ENCODE data around the gene ILF2. TPM values are rescaled to one million over a fixed set of nuclear protein-coding genes. Genes with fewer than 3 reads are reported as not detected.
A peak's percentile ranks its signal among the peaks of the same experiment; 100 is the strongest.

Gene ILF2
- total RNA-seq, 1 donor from 2014 or later, result 267 TPM

- DNase-seq, result no peak
Measured at GRCh38 chr1:153627715-153628626, 42.8 kb downstream of the ILF2 start, which contains the start of gene S100A1. Gene S100A1 (plus strand): TSS chr1:153628434. CDS start chr1:153630522, 2,088 bp downstream.

DNA sequence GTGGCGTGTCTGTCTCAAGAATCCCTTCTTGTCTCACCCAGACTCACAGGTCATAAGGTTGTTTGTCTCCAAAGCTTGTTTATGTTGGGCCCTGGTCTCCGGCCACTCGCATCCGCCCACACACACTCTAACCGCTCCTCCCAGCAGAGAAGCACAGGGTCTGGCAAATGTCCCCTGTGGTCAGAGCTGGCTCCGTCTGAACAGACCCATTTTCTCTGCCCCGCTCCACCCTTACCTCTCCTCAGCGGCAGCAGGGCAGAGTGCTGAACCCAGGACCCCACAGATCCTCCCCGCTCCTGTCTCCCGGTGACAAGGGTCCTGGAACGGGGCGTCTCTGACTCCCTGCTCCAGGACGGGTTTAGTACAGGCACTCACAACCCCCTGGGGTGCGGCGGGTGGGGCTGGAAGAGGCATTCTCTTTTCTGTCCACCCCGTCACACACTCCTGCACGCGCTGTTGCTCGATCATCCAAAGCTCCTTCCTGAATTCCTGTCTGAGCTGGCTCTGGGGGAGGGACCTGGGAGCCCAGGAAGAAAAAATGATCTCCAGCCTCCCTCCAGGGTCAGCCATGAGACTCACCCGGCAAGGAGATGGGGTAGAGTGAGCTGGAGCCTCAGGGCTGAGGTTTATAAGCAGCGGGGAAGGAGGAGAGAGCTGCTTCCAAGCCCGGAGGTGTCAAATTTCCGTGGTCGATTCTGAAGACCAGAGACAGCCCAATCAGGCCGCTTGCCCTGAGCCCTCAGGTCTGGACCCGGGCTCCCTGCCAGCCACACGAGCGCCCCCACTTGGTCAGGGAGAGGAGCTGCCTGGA is 43.7 kb downstream of the ILF2 start, which contains the start of gene S100A13:
S100A13 (minus strand) TSS at position 602 of the 811 bp plus-strand sequence. CDS start 1,033 bp downstream, outside the sequence.
- DNase-seq, result peak; percentile 97

DNA sequence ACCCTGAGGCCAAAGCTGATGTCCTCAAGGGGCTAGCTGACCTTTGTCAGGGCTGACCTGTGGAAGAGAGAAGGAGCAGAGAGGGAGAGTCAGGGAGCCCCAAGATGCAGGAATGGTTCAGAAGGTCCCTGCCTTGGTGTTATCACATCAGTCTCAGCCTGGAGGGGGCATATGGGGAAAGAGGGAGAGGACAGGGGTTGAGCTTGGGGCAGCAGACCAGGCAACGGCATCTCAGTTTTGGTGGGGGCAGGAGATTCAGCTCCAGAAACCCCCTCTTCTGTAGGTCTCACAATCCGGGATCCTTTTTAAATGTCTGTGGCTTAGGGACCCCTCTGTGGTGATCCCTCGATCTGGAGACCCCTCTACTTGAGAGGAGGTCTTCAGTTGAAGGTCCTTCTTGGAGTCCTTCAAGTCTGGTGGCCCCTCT is 44.3 kb downstream of the ILF2 start:
- no peak for DNase-seq

- DNase-seq, result no peak
Measured at GRCh38 chr1:153624965-153625611, 45.7 kb downstream of the ILF2 start.

DNA sequence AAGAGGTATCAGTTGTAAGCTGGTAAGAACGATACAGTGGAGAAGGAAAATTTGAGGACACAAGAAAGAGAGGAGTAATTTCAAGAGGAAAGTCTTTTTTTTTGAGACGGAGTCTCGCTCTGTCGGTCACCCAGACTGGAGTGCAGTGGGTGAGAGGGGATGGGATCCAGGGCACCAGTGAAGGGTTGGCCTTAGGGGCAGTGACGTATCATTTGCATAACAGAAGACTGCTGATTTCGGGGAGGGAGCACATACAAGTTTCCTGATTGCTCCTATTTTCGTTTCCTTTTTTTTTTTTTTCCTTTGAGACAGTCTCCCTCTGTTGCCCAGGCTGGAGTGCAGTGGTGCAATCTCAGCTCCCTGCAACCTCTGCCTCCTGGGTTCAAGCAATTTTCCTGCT is 47.7 kb downstream of the ILF2 start:
- DNase-seq, result no peak

GRCh38 chr1:153619171-153619570 is 51.6 kb downstream of the ILF2 start:
- no peak for DNase-seq

GRCh38 chr1:153617663-153618062 is 53.1 kb downstream of the ILF2 start:
- no peak for DNase-seq

DNA sequence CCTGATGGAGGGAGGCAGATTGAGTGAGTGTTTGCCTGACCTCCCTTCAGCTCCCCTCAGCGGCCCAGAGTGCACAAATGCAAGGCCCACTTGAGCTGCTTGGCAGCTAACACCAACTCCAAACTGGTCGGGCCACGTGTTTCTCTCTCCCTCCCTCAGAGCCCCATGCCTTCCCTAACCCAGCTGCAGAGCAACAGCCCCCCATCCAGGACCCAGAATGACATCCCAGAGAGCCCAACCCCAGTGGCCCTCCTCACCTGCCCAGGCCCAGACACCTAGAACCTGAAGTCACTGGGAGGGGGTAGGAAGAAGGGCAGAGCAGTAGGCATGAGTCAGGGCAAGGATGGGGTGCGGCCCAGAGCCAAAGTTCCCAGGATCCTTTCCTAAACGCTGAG is 53.9 kb downstream of the ILF2 start:
- no peak for DNase-seq

GRCh38 chr1:153616144-153616916 is 54.5 kb downstream of the ILF2 start, which contains the start of gene S100A14:
Gene S100A14 (minus strand): TSS chr1:153616325. CDS start chr1:153615858, 467 bp downstream.
- no peak for DNase-seq

DNA sequence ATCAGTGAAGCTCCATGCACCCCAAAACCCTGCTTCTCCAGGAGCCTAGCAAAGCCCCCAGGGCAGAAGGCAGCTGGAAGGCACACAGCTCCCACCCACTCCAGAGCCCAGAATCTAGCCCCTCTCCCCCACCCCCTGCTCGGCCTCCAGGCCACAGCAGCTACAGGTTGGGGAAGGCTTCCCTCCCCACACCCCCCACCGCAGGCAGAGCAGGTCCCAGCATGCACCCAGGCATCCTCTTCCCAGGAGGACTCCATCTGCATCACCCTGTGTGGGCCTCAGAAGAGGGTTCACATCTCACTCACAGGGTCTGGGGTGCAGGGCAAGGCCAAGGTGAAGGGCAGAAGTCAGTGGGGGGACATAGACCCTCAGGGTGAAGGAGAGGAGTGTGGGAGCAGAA is 55.4 kb downstream of the ILF2 start:
- no peak for DNase-seq

GRCh38 chr1:153614906-153615305 is 55.9 kb downstream of the ILF2 start:
- no peak for DNase-seq

DNA sequence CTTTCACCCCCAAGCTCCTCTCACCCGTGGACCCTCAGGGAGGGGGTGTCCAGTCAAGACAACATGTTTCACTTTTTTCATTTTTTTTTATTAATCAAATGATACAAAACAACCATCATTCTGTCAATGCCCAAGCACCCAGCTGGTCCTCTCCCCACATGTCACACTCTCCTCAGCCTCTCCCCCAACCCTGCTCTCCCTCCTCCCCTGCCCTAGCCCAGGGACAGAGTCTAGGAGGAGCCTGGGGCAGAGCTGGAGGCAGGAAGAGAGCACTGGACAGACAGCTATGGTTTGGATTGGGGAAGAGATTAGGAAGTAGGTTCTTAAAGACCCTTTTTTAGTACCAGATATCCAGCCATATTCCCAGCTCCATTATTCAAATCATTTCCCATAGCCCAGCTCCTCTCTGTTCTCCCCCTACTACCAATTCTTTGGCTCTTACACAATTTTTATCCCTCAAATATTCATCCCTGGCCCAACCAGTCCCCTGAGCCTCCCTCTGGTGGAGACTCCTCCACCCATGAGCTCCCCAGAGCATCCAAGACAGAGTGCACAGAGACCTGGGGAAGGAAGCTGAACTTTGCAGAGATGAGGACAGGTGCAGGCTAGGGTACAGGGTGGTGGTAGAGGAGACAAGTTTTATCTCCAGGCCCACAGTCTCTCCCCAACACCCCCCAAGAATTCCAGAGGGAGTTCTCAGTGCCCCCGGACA is 56.4 kb downstream of the ILF2 start:
- no peak for DNase-seq

GRCh38 chr1:153613406-153613805 is 57.4 kb downstream of the ILF2 start:
- DNase-seq, result no peak

DNA sequence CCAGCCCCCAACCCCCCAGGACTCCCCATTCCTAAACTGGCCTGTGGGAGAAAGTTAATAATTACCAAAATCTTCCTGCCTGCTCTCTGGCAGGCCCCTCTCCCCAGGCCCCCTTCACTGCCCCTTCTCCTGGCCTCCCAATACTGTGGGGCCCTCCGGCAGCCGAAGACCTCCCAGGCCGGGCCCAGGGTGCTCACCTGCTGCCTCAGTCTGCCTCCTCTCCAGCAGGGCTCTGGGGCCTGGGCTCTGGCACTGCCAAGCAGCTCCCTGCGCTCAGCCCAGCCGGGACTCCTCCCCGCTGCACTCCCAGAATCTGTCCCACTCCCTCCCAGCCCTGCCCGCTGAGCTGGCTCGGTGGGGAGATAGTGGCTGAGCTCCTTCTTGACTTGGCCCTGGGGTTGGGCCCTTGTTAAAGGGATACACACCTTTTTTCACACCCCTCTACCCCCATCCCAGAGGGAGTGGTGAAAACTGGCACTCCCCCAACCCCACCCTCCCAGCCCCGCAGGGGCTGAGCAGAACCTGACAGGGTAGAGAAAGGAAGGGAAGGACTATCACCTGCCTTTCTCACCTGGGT is 58.0 kb downstream of the ILF2 start, which contains the start of gene S100A16:
S100A16 (minus strand) TSS at position 383 of the 577 bp plus-strand sequence. CDS start 4,986 bp downstream, outside the sequence.
- no peak for DNase-seq

GRCh38 chr1:153612111-153612754 is 58.6 kb downstream of the ILF2 start:
- no peak for DNase-seq

Other genes starting within 250 kb of the ILF2 start
- not detected in 2 replicates for gene S100A7, start 210.3 kb downstream of the ILF2 start, total RNA-seq
- 239 and 342 TPM in 2 replicates for gene S100A6, start 135.0 kb downstream of the ILF2 start, total RNA-seq
- not detected in 2 replicates for gene S100A5, start 130.1 kb downstream of the ILF2 start, total RNA-seq
- 7.1 and 22.6 TPM in 2 replicates for gene S100A4, start 125.2 kb downstream of the ILF2 start, total RNA-seq
- 1.3 and 1.4 TPM in 2 replicates for gene S100A3, start 121.7 kb downstream of the ILF2 start, total RNA-seq
- 0.51 and 0.98 TPM in 2 replicates for gene S100A2, start 105.1 kb downstream of the ILF2 start, total RNA-seq
- gene S100A16, start 57.9 kb downstream of the ILF2 start, total RNA-seq, result 581 and 601 TPM in 2 replicates
- 0.42 and 0.68 TPM in 2 replicates for gene S100A14, start 54.7 kb downstream of the ILF2 start, total RNA-seq
- 39.0 and 91.7 TPM in 2 replicates for gene S100A13, start 43.5 kb downstream of the ILF2 start, total RNA-seq
- not detected in 2 replicates for gene S100A1, start 42.6 kb downstream of the ILF2 start, total RNA-seq
- gene CHTOP, start 36.9 kb downstream of the ILF2 start, total RNA-seq, result 21.1 and 25.9 TPM in 2 replicates
- 45.6 and 60.8 TPM in 2 replicates for gene SNAPIN, start 12.3 kb downstream of the ILF2 start, total RNA-seq
- gene NPR1, start 7.7 kb upstream of the ILF2 start, total RNA-seq, result 54.4 and 56.5 TPM in 2 replicates
- gene INTS3, start 57.1 kb upstream of the ILF2 start, total RNA-seq, result 31.3 and 42.7 TPM in 2 replicates
- 27.6 and 30.0 TPM in 2 replicates for gene SLC27A3, start 104.4 kb upstream of the ILF2 start, total RNA-seq

Data from dermis blood vessel endothelial cell (primary cell).